22Rv1 (cell line): ENCODE measurements around the gene STON1.

Experiments used
- CTCF ChIP-seq: fragments of 450-650 bp; IDR thresholded peaks from 2 replicates; pipeline ENCODE4 v1.5.1; 2017; ENCODE audit warnings: mild to moderate bottlenecking
- ZFX ChIP-seq: fragments of 450-650 bp; IDR thresholded peaks from 2 replicates; pipeline ENCODE4 v1.6.1; 2017; ENCODE audit warnings: antibody characterized with exemption, borderline replicate concordance

- no peak for TF ChIP-seq CTCF
- TF ChIP-seq ZFX: no peak
Observed at GRCh38 chr2:48545244-48545643, 15.3 kb downstream of the STON1 start.
